ENCODE data around the gene BAIAP2. TPM values are rescaled to one million over a fixed set of nuclear protein-coding genes. Genes with fewer than 3 reads are reported as not detected.

Gene BAIAP2
- total and polyA plus RNA-seq, 2 of the 13 experiments (the other 11 are each of a cell fraction or from before 2014, with no cell fraction given), result 22.5 to 24.0 TPM

GRCh38 chr17:81116704-81117103 lies 81.8 kb downstream of the BAIAP2 start:
- ChIA-PET CTCF (ENCODE audit: low intra/inter-chr PET ratio, low total read pairs) (no interaction called here), POLR2A (no interaction called here)
- TSS peak; percentile 57 for BruUV-seq (replicated peaks)
- H3K9ac ChIP-seq (ENCODE audit: insufficient read depth, low read depth, low read length), result no peak overlapping the region
- no peaks in the 10 kb centered on the region for H3K9me3 ChIP-seq (ENCODE audit: low read length)
- no peaks in the 10 kb centered on the region for H3K79me2 ChIP-seq (ENCODE audit: insufficient read depth, low read length)
- FAIRE-seq (no peak), DNase-seq (ENCODE audit: low spot score) (no peak), ATAC-seq (no peak)
- in situ Hi-C loops (cut with HindIII; ENCODE audit: extremely low pct_ligation_motif_present, low pct_unique_long_range_greater_than_20kb), result no loop called here
- no peak overlapping the region for H3K27ac ChIP-seq (ENCODE audit: extremely low read length, insufficient read depth, low read length)
- no peaks in the 10 kb centered on the region for H4K20me1 ChIP-seq (ENCODE audit: insufficient read depth, low read length)
- no peak overlapping the region for H3K4me2 ChIP-seq (ENCODE audit: low read depth, low read length)
- no peak overlapping the region for H2AFZ ChIP-seq (ENCODE audit: low read length)
- H3K4me3 ChIP-seq (replicated peaks in 1 of 3; ENCODE audit: insufficient read depth in 1 of 3, low read depth in 2 of 3, low read length in 3 of 3), result no peak overlapping the region
- WGBS (ENCODE audit: low lambda C conversion rate), result 94% methylated on average over 8 of the region's 8 CpGs
- intact Hi-C loops (cut with micrococcal nuclease; ENCODE audit: unreplicated experiment), result no loop called here
- TF ChIP-seq PAX8 (CRISPR knock-in tag; IDR thresholded peaks at IDR 0.05; ENCODE audit: borderline replicate concordance), result no peak
- peak; percentile 69; the same call in 1 of the 2 replicates for TF ChIP-seq ZBTB33 (CRISPR knock-in tag; IDR thresholded peaks at IDR 0.05)
- TF ChIP-seq ATF7 (IDR thresholded peaks at IDR 0.05), result no peak
- TF ChIP-seq ATF7 (CRISPR knock-in tag; IDR thresholded peaks at IDR 0.05), result no peak
- TF ChIP-seq ZFP37 (CRISPR knock-in tag; IDR thresholded peaks at IDR 0.05; ENCODE audit: borderline replicate concordance), result no peak
- TF ChIP-seq ZBTB38 (CRISPR knock-in tag; IDR thresholded peaks at IDR 0.05), result 0 out of 2 replicates have a peak, but pooled peaks have one; percentile 41
- no peak for TF ChIP-seq ZNF350 (CRISPR knock-in tag; IDR thresholded peaks at IDR 0.05; ENCODE audit: borderline replicate concordance, low read depth)
- TF ChIP-seq ZNF703 (CRISPR knock-in tag; IDR thresholded peaks at IDR 0.05; ENCODE audit: borderline replicate concordance), result no peak
- H3K27me3 ChIP-seq (ENCODE audit: control insufficient read depth in 1 of 2, insufficient read depth in 2 of 2, low read length in 2 of 2), result no peaks in the 10 kb centered on the region
- no peaks in the 10 kb centered on the region; a peak in 1 of 5 replicates for H3K36me3 ChIP-seq (replicated peaks in 1 of 2; ENCODE audit: control insufficient read depth in 1 of 2, insufficient read depth in 2 of 2, low read length in 2 of 2)
- H3K4me1 ChIP-seq (ENCODE audit: insufficient read depth, low read length), result peaks cover 7% of the 10 kb centered on the region; the same call in 1 of the 2 replicates
